A673 (cell line): ENCODE results near the gene CHCHD6. TPM values are rescaled to one million over a fixed set of nuclear protein-coding genes. Genes with fewer than 3 reads are reported as not detected.

ENCODE experiments used
- BruUV-seq: library from RNA; stranded (reverse); fragments of 400-500 nt; replicated peaks from 2 replicates; lab custom pipeline; 2021; lab: Mats Ljungman, UMichigan
- CTCF ChIA-PET: fragments of 300-600 bp; sonication (Branson Sonifier 250); formaldehyde crosslinking; loops from one replicate; lab custom pipeline; 2022; ENCODE audit warnings: antibody characterized with exemption; lab: Charles Lee
- POLR2A ChIA-PET: fragments of 300-600 bp; sonication (Branson Sonifier 250); formaldehyde crosslinking; loops from one replicate; lab custom pipeline; 2022; ENCODE audit warnings: antibody characterized with exemption; ENCODE audit not compliant: low non-redundant PET; lab: Charles Lee
- DNase-seq: peaks from one replicate; pipeline ENCODE4 v3.0.0-alpha.2; 2015; ENCODE audit warnings: low spot score
- H3K27ac ChIP-seq: fragments of 200-600 bp; sonication (generic); 2 replicates; pipeline ENCODE4 v1.5.1; 2016; ENCODE audit warnings: mixed run types, low read depth, mild to moderate bottlenecking, mixed read lengths, antibody characterized with exemption, low read length; ENCODE audit not compliant: poor library complexity, severe bottlenecking
- H3K27me3 ChIP-seq: fragments of 200-600 bp; sonication (generic); replicated peaks from 2 replicates; pipeline ENCODE4 v1.6.1; 2017; ENCODE audit warnings: mixed run types, low read depth, mild to moderate bottlenecking, mixed read lengths, antibody characterized with exemption, low read length; ENCODE audit not compliant: insufficient read depth, poor library complexity
- H3K36me3 ChIP-seq: fragments of 200-600 bp; sonication (generic); 2 replicates; pipeline ENCODE4 v1.6.1; 2016; ENCODE audit warnings: mixed run types, mild to moderate bottlenecking, mixed read lengths, antibody characterized with exemption, low read length; ENCODE audit not compliant: insufficient read depth, poor library complexity, severe bottlenecking
- H3K4me1 ChIP-seq: fragments of 200-600 bp; sonication (generic); 2 replicates; pipeline ENCODE4 v1.6.1; 2017; ENCODE audit warnings: mixed run types, mild to moderate bottlenecking, mixed read lengths, antibody characterized with exemption, low read length; ENCODE audit not compliant: insufficient read depth, poor library complexity, severe bottlenecking
- H3K4me3 ChIP-seq: fragments of 200-600 bp; sonication (generic); 2 replicates; pipeline ENCODE4 v1.5.1; 2016; ENCODE audit warnings: low read depth, mixed run types, mild to moderate bottlenecking, mixed read lengths, low read length; ENCODE audit not compliant: poor library complexity, severe bottlenecking
- H3K9me3 ChIP-seq: fragments of 200-600 bp; sonication (generic); 2 replicates; pipeline ENCODE4 v1.6.1; 2016; ENCODE audit warnings: mixed run types, low read depth, mild to moderate bottlenecking, mixed read lengths, antibody characterized with exemption, low read length; ENCODE audit not compliant: poor library complexity, severe bottlenecking
- CTCF ChIP-seq: fragments of 300-800, 200-600 bp; sonication (generic); conservative IDR thresholded peaks from 2 replicates; pipeline ENCODE4 v1.5.1; 2017; ENCODE audit warnings: low read depth, mild to moderate bottlenecking, antibody characterized with exemption, low read length, moderate library complexity, mixed read lengths
- EZH2 ChIP-seq: fragments of 200-600 bp; sonication (generic); IDR thresholded peaks from 2 replicates; pipeline ENCODE4 v1.6.1; 2017; ENCODE audit warnings: borderline replicate concordance, low read depth, mild to moderate bottlenecking, mixed read lengths, antibody characterized with exemption, low read length; ENCODE audit not compliant: poor library complexity, severe bottlenecking
- intact Hi-C: fragments of 100-400 bp; cut with micrococcal nuclease; formaldehyde crosslinking; loops from one replicate; pipeline ENCODE4 v1.10.0; 2022; ENCODE audit not compliant: unreplicated experiment
- total RNA-seq: library from RNA; stranded (reverse); gene quantifications from 2 replicates; pipeline ENCODE4 v1.2.3, GENCODE V29; 2021

The CHCHD6 gene
- total RNA-seq, 1 experiment from 2014 or later, result 23.3 TPM

DNA sequence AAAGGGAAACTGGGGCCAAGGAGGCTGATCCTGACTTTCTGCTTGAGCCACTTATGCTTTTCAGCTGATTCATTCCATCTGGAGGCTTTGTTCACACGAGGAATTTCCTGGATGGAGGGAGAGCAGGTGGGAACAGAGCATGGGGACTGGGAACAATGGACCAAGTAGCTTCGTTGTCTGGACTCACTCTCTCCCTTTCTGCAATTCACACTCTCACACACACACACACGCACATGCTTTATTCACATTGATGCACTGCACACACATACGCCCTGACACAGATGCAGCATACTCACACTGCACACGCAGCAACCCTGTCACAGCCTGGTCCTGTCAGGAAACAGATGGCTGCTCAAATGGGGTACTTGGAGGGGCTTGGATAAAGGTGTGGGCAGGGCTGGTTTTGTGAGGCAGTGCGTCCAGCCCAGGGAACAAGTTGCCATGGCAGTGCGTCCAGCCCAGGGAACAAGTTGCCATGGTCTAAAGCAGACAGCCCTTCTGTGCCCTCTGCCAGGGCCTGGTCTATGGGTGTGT lies 19.8 kb upstream of the CHCHD6 start:
- POLR2A ChIA-PET, result no interaction called here
- Histone ChIP-seq H3K27me3 (no peaks in the 10 kb centered on the region), H3K4me1 (peaks cover 15% of the 10 kb centered on the region), H3K4me3 (no peak overlapping the region), H3K27ac (no peak overlapping the region), H3K9me3 (no peaks in the 10 kb centered on the region), H3K36me3 (no peaks in the 10 kb centered on the region)
- TF ChIP-seq EZH2, result no peak
- no peak for TF ChIP-seq CTCF
- intact Hi-C loops, result no loop called here
- CTCF ChIA-PET, result interaction anchor here (0.6 to 0.7 kb wide), 2 partner anchors 698 to 1015 kb away, joined by 4 to 6 read pairs; no protein-coding TSS in a partner anchor
- no TSS peak for BruUV-seq
- no peak for DNase-seq

- intact Hi-C loops, result no loop called here
- TF ChIP-seq CTCF (no peak), EZH2 (no peak)
- POLR2A ChIA-PET, result no interaction called here
- CTCF ChIA-PET, result no interaction called here
- no TSS peak for BruUV-seq
- Histone ChIP-seq H3K4me1 (peaks cover 8% of the 10 kb centered on the region), H3K36me3 (no peaks in the 10 kb centered on the region), H3K27ac (no peak overlapping the region), H3K27me3 (no peaks in the 10 kb centered on the region), H3K9me3 (no peaks in the 10 kb centered on the region), H3K4me3 (no peak overlapping the region)
- no peak for DNase-seq
Measured at GRCh38 chr3:126685021-126685420, 19.0 kb upstream of the CHCHD6 start.

GRCh38 chr3:126685493-126685892 lies 18.5 kb upstream of the CHCHD6 start:
- Histone ChIP-seq H3K9me3 (no peaks in the 10 kb centered on the region), H3K27ac (no peak overlapping the region), H3K27me3 (no peaks in the 10 kb centered on the region), H3K4me3 (no peak overlapping the region), H3K36me3 (no peaks in the 10 kb centered on the region), H3K4me1 (peaks cover 6% of the 10 kb centered on the region)
- ChIA-PET POLR2A (no interaction called here), CTCF (no interaction called here)
- intact Hi-C loops, result no loop called here
- DNase-seq, result no peak
- TF ChIP-seq CTCF (no peak), EZH2 (no peak)
- BruUV-seq, result no TSS peak
